ENCODE measurements around the gene FAM133A.

GRCh38 chrX:93673869-93674271, at the start of gene FAM133A:
- TF ChIP-seq CTCF (IDR thresholded peaks at IDR 0.05), result no peak
- TF ChIP-seq EP300 (IDR thresholded peaks at IDR 0.05), result no peak
- no peak for TF ChIP-seq POLR2A (IDR thresholded peaks at IDR 0.05)
